GM18909 (cell line): ENCODE data around the gene GNAO1.

Experiments used
- ATAC-seq: cut with Tn5 transposase; IDR thresholded peaks from one replicate; pipeline ENCODE4 v1.9.1; 2021; ENCODE audit warnings: mild to moderate bottlenecking; ENCODE audit not compliant: unreplicated experiment, poor library complexity

GNAO1 gene

GRCh38 chr16:56303880-56304279 lies 112.6 kb downstream of the GNAO1 start:
- no peak for ATAC-seq

GRCh38 chr16:56305956-56306565 lies 114.8 kb downstream of the GNAO1 start:
- ATAC-seq: no peak

- ATAC-seq: no peak
Observed at GRCh38 chr16:56306690-56307533, 115.6 kb downstream of the GNAO1 start.

DNA sequence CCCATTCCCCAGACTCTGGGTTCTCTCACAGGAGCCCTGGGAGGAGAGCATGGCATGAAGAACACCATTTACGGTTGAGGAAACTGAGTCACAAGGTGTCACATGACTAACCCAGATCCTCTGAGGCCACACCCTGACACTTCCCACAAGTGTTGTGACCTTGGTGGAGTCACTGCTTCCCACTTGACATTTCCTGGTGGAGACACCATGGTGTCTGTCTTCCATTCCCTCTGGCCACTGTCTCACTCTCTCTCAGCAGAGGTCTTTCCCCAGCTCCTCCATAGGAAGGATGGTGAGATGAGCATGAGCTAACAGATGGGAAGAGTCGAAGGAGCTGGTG lies 116.2 kb downstream of the GNAO1 start:
- ATAC-seq: no peak

DNA sequence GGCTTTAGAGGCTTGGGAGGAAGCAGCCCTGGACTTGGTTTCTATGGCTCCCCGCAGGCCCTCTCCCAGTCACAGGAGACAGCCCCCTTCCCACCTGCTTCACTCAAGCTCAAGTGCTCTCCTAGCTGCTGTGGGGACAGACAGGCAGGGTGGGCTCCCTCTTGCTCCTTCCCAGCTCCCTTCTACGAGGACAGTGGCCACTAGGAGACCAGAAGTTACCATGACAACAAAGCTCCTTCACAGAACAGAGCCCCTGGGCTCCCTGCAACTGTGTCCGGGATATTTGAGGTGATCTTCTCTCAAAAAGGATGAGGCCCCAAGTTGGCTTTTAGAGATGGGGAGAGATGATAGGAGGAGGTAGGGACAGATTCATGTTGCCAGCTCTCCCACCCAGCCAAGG lies 117.7 kb downstream of the GNAO1 start:
- ATAC-seq: no peak

DNA sequence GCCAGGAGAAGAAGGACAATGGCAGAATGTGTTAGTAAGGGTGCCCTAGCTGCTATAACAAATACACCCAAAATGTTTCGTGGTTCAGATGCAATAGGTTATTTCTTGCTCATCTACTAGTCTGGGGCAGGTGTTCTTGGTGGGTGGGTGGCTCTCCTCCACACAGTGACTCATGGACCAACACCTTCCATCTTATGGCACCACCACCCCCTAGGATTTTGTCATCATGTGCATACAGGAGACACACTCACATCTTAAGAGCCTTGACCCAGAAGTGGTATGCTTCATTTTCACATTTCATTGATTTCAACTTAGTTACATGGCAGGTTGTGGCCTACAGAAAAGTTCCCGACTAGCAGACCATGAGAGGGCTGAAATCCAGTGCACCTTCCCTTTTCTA lies 119.4 kb downstream of the GNAO1 start:
- ATAC-seq: no peak

DNA sequence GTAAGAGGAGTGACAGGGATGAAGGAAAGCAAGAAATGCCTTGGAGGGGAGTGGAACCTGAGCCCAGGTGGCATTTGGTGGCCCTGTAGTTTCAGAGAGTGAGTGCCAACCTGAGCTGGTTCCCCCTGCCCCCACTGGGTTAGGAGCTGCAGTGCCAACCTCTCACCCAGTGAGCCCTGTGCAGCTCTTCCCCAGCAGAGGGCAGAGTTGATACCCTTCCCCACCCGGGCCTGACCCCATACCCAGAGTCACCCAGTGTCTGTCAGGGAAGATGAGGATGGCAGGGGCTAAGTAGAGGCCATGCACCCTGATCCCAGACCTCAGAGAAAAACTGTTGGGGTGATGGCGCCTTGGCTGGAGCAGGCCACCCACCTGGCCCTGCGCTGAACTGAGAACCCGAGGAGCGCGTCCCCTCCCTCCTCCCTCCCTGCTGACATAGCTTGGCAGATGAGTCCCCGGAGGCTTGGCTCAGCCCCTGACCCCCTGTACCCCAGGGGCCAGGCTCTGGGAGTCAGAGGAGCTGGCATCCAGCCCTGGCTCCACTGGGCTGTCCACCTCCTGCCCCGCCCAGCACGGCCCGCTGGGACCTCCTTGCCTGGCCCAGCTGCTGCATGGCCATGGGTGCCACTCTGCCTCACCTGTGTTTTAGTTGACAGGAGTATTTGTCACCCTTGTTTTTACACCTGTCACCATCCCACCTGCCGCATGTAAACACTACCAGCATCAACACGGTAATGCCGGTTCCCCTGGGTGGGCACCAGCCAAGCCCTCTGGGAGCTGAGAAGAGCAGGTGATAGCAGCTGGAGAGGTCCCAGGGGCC lies 120.1 kb downstream of the GNAO1 start:
- no peak for ATAC-seq

GRCh38 chr16:56312028-56312300 lies 120.7 kb downstream of the GNAO1 start:
- no peak for ATAC-seq

DNA sequence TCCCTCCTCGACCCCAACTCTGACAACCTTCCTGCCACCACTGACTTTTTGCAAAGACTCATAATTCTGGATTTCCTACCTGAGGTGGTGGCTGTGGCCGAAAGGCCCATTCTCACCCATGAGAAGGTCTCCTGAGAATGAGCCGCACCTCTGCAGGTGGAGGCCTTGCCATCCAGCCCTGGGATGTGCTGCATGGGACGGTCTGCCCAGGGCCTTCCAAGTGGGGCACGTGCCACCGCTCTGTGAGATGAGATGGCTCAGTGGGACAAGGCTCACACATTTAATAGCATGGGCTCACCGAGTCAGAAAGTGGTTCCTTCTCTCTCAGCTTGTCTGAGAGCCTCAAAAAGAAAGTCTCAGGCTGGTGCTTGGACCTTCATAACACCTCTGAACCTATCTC lies 121.3 kb downstream of the GNAO1 start:
- ATAC-seq: no peak

DNA sequence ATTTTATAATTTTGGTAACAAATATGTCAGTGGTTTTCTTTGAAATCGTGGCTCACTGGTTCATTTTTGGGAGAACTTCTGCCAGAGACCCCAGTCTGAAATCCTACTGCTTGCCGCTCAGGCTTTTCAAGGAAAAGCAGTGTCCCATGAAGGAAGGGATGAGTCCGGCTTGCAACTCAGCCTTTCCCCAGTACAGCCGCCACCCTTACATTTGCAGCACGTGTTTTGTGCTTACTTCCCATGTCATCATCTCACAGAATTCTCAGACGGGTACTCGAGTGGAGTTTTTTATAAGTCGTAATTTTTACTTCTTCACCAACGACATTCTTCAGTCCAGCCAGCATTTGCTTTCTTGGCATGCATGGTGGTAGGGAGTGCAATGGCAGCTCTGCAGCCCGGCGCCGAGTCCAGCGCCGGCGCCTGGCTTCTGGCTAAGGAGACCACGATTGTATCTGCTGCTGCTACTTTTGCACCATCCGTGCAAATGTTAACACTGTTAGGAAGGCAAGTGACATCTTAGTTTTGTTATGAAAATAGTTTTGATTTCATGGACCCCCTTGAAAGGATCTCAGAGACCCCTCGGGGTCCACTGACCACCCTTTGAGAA lies 123.1 kb downstream of the GNAO1 start:
- no peak for ATAC-seq

DNA sequence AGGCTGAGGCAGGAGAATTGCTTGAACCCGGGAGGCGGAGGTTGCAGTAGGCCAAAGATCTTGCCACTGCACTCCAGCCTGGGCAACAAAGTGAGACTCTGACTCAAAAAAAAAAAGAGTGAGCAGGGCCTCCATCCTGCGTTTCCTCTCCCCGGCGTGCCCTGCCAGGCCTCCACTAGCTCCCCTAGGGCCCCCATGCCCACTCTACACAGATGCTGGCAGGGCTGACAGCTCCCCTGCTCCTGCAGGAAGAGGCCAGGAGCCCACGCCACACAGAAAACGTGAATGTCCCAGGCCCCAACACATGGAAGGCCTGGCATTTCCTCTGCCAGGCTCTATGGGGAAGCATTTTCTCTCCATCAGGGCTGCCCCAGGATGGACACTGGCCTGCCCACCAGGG lies 124.7 kb downstream of the GNAO1 start:
- no peak for ATAC-seq

DNA sequence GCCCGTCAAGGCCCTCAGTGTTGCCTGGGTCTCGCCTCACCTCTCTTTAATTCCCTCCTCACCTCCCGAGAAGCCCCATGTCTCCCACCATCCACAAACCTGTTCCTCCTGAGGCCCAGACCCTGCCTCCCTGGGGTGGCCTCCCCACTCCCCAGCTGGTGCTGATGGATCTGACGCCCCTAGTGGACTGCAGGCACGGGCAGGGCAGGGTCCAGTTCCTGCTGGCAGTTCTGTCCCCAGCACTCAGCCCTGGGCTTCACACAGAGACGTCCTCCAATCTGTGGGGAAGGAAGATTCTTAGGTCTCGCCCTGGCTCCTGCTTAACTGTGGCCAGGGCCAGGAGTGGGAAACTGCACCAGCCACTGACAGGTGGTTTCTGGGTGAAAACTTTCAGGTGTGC lies 125.3 kb downstream of the GNAO1 start:
- no peak for ATAC-seq

DNA sequence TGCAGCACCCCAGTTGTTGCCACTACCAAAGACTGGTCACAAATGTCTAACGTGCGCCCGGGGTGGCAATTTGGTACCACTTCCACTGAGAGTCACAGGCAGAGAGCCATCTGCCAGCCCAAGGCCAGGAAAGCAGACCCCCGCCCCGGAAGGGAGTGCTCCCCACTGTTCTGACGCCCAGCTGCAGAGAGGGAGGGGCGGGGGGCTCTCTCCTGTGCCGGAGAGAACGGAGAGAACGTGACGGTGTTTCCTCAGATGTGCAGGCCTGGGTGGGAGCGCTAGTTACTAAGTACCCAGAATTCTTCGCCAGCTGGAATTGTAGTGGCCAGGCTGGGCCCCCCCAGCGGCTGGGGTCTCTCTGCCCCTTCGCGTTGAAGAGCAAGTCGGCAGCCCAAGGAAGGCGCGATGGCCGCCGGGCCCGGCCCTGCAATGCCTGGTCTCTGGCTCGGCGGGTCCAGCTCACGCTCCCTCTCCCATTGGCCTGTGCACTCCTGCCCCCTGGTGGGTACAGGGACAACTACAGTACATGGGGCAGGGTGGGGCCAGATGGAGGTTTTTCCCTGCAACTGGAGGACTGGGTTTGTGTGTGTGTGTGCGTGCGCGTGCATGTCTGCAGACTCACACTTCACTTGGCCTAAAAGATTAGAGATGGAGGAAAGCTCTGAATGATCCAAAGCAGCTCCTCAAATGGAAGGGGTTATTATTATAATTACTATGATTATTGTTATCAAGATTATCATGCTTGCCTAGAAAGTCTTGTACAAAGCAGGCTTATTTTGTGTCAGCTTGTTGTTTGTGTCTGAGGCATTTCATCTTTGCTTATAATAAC lies 126.9 kb downstream of the GNAO1 start:
- ATAC-seq: peak; percentile 93

- no peak for ATAC-seq
Observed at GRCh38 chr16:56318827-56319140, 127.5 kb downstream of the GNAO1 start.

DNA sequence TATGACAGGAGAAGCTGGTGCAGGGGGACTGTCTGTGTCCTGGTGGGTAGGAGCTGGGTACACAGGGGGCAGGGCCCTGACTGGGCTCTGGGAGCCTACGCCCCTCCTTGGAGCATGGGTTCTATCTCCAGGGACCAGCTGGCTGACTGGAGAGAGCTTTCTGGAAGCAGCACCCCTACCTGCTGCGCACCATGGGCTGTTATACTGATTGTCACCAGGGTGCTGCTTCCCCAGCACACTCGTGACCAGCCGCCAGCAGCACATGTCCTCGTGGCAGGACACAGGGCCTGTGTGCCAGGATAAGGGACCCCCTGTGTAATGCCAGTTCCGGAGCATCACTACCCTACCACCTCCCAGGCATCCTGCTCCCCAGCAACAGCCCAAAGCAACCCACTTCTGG lies 128.1 kb downstream of the GNAO1 start:
- no peak for ATAC-seq

- no peak for ATAC-seq
Observed at GRCh38 chr16:56320056-56320455, 128.8 kb downstream of the GNAO1 start.

- ATAC-seq: no peak
Observed at GRCh38 chr16:56320811-56321558, 129.7 kb downstream of the GNAO1 start.

GRCh38 chr16:56321571-56321970 lies 130.3 kb downstream of the GNAO1 start:
- ATAC-seq: no peak

GRCh38 chr16:56324406-56324805 lies 133.1 kb downstream of the GNAO1 start:
- no peak for ATAC-seq

DNA sequence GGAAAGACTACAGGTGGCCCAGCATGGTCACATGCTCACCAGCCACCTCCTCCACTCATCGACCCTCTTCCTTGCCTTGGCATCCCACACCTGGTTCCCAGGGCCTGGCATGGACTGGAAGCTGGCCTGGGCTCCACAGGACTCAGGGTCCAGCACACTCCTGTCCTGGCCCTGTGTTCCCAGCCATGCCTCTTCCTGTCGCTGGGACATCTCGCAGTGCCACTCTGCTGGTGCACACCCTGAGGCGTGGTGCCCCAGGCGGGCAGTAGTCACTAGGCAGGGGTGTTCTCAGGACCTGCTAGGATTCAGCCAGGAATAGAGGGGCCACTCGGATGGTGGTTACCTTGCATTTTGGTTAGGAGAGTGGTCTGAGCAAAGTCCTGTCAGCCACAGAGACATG lies 134.7 kb downstream of the GNAO1 start:
- ATAC-seq: no peak
